Measurements from ENCODE around the gene DHFR.

GRCh38 chr5:80622756-80623155 lies 32.0 kb downstream of the DHFR start:
- TF ChIP-seq POLR2AphosphoS5 (IDR thresholded peaks at IDR 0.05) (no peak), POLR2A (IDR thresholded peaks at IDR 0.05) (no peak)
